ENCODE data around the gene PLAC1. TPM values are rescaled to one million over a fixed set of nuclear protein-coding genes. Genes with fewer than 3 reads are reported as not detected.

Gene PLAC1
- total and polyA plus RNA-seq, 2 of the 4 experiments (the other 2 are of a cell fraction) = 0.36 to 0.74 TPM

DNA sequence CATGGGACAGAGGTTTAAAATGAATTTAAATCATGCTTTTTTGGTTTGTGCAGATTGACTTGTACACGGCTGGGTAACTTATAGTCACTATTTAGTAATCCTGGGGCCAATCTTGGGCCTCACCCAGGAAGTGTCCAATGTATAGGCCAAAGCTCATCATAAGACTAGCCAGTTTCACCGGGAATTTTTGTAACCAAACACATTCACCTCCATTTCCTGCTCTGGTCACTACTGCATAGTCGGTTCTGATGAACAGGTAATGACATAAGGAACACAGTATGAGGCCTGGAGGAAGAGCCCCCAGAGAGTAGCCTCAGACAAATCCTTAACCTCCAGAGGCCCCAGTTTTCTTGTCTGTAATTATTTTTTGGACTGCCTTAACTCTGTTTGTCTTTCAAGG is 116.4 kb downstream of the PLAC1 start:
- intact Hi-C loops (cut with micrococcal nuclease) (no loop called here), in situ Hi-C loops (cut with MboI; ENCODE audit: low sequenced_read_pairs) (no loop called here), dilution Hi-C loops (cut with HindIII; ENCODE audit: low sequenced_read_pairs, unreplicated experiment) (no loop called here)
- ATAC-seq (ENCODE audit: low read depth) (peak; percentile 3; the same call in 1 of the 2 replicates), DNase-seq (no peak)
- peaks cover 13% of the 10 kb centered on the region for H3K4me1 ChIP-seq (ENCODE audit: control insufficient read depth, insufficient read depth, low read length)
- H3K79me1 ChIP-seq (ENCODE audit: low read depth in 1 of 2, low read length in 2 of 2) = peaks cover 0 to 11% of the 10 kb centered on the region in 2 experiments; a peak in 2 of 4 replicates
- H2AK5ac ChIP-seq (ENCODE audit: low read depth, low read length) = no peak overlapping the region
- H4K20me1 ChIP-seq (ENCODE audit: insufficient read depth, low read length) = peaks cover 4% of the 10 kb centered on the region; the same call in 1 of the 2 replicates
- H3K4me2 ChIP-seq (ENCODE audit: low read depth, low read length) = no peak overlapping the region
- H3K9ac ChIP-seq (ENCODE audit: low read depth, low read length) = no peak overlapping the region
- H3K4ac ChIP-seq (ENCODE audit: low read depth, low read length) = no peak overlapping the region
- H3K36me3 ChIP-seq (ENCODE audit: control insufficient read depth, insufficient read depth, low read length) = peaks cover 22% of the 10 kb centered on the region
- no peak overlapping the region for H2BK120ac ChIP-seq (ENCODE audit: low read depth, low read length)
- no peaks in the 10 kb centered on the region for H3K9me3 ChIP-seq (ENCODE audit: control insufficient read depth, insufficient read depth, low read length)
- no peak overlapping the region for H2AK9ac ChIP-seq (replicated peaks; ENCODE audit: low read depth, low read length, poor library complexity)
- no peak overlapping the region for H2BK20ac ChIP-seq (ENCODE audit: low read depth, low read length)
- no peak overlapping the region for H2BK5ac ChIP-seq (ENCODE audit: low read depth, low read length, poor library complexity, severe bottlenecking)
- BruUV-seq (replicated peaks) = no TSS peak
- H3K9me1 ChIP-seq (ENCODE audit: insufficient read depth, low read length) = 0 out of 2 replicates have a peak, but pooled peaks cover 6% of the 10 kb centered on the region
- ChIA-PET CTCF (interaction anchor here (1.0 kb wide), 1 partner anchor 81 kb away, joined by 3 read pairs; no protein-coding TSS in a partner anchor), POLR2A (ENCODE audit: unreplicated experiment) (interaction anchor here (0.6 to 1.0 kb wide), 2 partner anchors 28 to 211 kb away, joined by 3 to 5 read pairs; no protein-coding TSS in a partner anchor)
- H4K5ac ChIP-seq (ENCODE audit: low read depth, low read length) = no peak overlapping the region
- H3K18ac ChIP-seq (ENCODE audit: low read depth, low read length) = no peak overlapping the region
- H2BK15ac ChIP-seq (ENCODE audit: low read depth, low read length) = no peak overlapping the region
- H3K56ac ChIP-seq (ENCODE audit: extremely low read depth, insufficient read depth, low read length) = no peak overlapping the region
- no peak overlapping the region for H2AFZ ChIP-seq (replicated peaks; ENCODE audit: low read length, poor library complexity)
- H3K4me3 ChIP-seq (ENCODE audit: insufficient read depth, low read depth, low read length) = no peak overlapping the region
- H3K27me3 ChIP-seq (ENCODE audit: control insufficient read depth, insufficient read depth, low read length) = no peaks in the 10 kb centered on the region
- H3K27ac ChIP-seq (ENCODE audit: insufficient read depth, low read length) = no peak overlapping the region
- no peak overlapping the region for H4K91ac ChIP-seq (ENCODE audit: insufficient read depth, low read depth, low read length)
- WGBS, 2 experiments (ENCODE audit: extremely low coverage in 2 of 2, insufficient read length in 1 of 2) = no CpG with 5 or more reads among the region's 3 CpGs
- H4K8ac ChIP-seq (ENCODE audit: low read depth in 2 of 2, low read length in 2 of 2) = no peak overlapping the region
- TF ChIP-seq RAD21 (IDR thresholded peaks at IDR 0.05; ENCODE audit: low read length) (no peak), CHD1 (IDR thresholded peaks at IDR 0.05; ENCODE audit: low read depth, low read length) (no peak)
- H3K23ac ChIP-seq (ENCODE audit: low read depth, low read length) = no peak overlapping the region
- no peak overlapping the region for H3K14ac ChIP-seq (replicated peaks; ENCODE audit: low read depth, low read length)

All from IMR-90 (cell line).